Stimulated activated CD4-positive, alpha-beta T cell treated with anti-CD3 and anti-CD28 coated beads, Interleukin-2, amount 100 ng/mL, for 24 hours (primary cell): Measurements from ENCODE around the gene UTF1.
"Not testable (repeated sequence)": the region's sequence is repeated elsewhere in the genome, so short reads cannot be mapped to it uniquely, and the experiment has no call there.

Experiments
- DNase-seq, 2 donors: peaks; one replicate each; pipeline ENCODE4 v3.0.0-alpha.2; 2020

Gene UTF1

DNA sequence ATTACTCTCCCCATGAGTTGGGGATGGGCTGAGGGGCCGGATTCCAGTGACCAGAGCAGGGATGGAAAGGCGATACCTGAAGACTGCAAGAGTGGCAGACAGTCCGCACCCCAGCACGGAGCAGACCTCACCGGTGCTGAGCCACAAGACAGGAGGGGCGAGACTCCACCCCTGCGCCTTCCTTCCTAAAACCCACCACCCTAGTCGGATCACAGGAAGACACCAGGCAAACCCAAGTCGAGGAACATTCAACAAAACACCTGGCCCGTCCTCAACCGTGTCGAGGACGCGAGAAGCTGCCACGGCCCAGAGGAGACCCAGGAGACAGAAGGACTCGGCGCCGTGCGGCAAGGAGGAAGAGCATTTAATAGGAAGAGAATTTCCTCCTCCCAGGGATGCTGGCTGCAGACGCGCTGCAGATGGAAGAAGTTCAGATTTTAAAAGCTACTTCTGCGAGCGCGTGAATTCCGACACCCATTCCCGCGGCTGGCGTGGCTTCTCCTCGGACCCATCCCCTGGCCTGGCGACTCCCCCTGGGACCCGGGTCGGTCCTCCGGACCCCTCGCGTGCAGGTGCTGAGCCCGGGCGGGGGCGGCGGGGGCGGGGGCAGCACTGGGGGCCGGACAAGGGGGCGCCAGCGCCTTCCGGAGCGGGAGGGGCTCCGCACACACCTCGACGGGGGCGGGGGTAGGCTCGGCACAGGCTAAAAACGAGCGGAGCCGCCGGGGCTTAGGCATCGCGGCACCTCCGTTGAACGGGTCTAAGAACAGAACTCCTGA lies 563 bp upstream of the UTF1 start:
- DNase-seq: no peak

DNA sequence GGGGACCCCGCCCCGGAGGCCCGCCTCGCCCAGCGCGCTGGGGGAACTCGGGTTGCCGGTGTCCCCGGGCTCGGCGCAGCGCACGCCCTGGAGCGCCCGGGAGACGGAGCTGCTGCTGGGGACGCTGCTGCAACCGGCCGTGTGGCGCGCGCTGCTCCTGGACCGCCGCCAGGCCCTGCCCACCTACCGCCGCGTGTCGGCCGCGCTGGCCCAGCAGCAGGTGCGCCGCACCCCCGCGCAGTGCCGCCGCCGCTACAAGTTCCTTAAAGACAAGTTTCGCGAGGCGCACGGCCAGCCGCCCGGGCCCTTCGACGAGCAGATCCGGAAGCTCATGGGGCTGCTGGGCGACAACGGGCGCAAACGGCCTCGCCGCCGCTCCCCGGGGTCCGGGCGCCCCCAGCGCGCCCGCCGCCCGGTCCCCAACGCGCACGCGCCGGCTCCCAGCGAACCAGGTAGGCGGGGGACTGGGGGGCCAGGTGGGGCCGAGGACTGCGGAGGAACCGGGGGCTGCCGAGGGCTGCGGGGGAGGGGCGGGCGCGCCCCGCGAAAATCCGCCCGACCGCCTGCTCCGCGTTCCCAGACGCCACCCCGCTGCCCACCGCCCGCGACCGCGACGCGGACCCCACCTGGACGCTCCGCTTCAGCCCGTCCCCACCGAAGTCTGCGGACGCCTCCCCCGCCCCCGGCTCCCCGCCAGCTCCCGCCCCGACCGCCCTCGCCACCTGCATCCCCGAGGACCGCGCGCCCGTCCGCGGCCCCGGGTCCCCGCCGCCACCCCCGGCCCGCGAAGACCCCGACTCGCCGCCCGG lies 574 bp downstream of the UTF1 start:
- peak in 1 of 2 donors; percentile 40 for DNase-seq

DNA sequence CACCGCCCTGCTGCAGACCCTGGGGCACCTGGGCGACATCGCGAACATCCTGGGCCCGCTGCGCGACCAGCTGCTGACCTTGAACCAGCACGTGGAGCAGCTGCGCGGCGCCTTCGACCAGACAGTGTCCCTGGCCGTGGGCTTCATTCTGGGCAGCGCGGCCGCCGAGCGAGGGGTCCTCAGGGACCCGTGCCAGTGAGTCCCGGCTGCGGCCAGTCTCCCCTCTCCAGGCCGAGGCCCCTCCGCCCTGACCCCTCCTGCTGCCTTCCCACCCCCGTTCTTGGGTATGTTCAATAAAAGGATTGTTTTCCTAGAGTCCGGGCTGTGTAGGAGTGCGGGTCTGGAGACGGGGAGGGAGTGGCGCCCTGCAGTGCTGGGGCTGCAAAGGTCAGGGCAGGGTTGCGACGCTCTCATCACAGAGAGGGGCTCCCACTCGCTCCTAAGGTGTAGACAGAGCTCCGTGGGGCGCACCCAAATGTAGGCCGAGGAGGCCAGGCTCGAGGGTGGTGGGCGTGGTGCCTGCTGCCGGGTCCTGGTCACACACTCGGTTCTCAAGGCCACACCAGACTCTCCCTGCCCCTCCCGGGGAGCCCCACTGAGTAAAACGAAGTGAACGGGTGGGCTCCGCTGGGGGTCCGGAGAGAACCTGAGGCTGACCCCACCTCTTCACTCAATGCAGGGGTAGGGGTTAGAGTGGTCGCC lies 1.4 kb downstream of the UTF1 start:
- no peak for DNase-seq

DNA sequence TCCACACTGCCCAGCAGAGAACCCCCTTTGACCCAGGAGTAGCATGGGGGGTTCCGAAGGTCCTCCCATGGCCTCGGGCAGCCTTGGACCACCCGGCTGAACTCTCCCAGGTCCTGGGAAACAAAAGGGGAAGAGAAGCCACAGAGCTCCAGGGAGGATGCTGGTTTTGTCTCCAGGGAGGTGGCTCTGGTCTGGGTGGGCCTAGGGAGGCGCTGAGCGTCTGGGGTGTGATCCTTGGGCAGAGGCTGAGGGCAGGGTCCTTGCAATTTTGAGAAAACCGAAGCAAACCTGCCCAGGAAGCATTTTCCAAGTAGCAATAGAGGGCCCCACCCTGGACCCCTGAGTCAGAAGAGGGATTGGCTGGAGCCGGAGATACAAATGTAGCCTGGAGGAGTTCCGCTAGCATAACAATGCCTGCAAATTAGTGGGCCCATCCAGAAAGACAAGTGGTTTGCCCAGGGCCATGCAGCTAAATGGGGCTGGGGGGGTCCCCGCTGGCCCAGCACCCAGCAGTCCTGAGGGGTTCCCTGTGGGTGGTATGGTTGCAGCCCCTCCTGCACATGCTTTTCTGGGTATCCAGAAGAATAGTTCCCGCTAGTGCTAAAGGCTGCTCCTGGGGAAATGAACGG lies 2.0 kb downstream of the UTF1 start:
- no peak for DNase-seq

- DNase-seq: not testable (repeated sequence)
These were observed 4.8 kb downstream of the UTF1 start for GRCh38 chr10:133234796-133235195.

GRCh38 chr10:133235265-133235855 lies 5.3 kb downstream of the UTF1 start:
- DNase-seq: no peak

GRCh38 chr10:133235932-133236331 lies 5.9 kb downstream of the UTF1 start:
- DNase-seq: no peak

DNA sequence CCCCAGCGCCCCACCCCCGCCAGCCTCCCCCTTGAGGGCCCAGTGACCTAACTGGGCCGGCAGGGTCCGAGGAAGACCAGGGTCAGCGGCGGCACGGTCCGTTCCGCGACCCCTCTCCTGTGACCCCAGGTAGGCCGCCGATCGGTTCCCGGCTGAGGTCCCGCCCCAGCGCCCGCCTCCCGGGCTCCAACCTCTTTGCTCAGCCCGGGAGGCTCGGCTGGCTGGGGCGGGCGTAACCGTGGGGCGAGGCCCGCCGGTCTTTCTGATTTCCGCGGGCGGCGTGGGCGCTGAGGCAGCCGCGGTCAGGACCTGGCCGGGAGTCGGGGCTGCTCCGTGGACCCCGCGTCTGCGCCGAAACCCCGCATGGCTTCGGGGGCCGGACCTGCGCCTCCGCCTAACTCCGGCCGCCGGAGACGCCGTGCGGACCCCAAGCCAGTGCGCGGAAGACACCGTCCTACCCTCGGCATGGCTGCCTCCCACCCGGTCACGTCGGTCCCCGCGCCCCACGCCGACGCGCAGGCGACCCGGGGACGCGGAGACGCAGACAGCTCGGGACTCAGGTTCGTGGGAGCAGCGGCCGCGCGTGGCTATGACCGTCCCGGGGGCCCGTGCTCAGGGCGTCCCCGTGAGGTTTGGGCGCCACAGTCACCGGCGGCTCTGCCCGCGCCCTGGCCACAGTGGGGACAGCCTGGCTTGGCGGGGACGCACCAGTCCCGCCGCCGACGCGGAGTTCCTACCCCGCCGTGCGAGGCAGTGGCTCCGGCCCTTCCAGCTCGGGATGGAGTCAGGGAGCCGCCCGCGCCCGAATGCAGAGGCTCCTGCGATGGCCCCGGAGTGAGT lies 6.6 kb downstream of the UTF1 start:
- no peak for DNase-seq

DNA sequence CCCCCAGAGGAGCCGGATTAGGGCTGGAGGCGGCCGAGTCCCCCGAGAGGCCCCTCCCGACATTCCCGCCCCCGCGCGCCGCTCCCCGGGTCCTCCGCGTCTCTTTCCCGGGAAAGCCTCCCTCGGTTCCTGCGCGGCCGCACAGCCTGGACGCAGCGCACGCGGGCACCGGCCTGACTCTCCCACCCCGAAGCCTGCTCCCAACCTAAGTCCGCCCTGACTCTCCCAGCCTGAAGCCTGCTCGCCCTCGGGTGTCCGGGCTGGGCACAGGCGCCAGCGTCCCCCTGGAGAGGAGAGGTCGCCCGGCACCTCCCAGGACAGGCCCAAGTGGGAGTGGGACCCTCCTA lies 7.2 kb downstream of the UTF1 start:
- DNase-seq: no peak

DNA sequence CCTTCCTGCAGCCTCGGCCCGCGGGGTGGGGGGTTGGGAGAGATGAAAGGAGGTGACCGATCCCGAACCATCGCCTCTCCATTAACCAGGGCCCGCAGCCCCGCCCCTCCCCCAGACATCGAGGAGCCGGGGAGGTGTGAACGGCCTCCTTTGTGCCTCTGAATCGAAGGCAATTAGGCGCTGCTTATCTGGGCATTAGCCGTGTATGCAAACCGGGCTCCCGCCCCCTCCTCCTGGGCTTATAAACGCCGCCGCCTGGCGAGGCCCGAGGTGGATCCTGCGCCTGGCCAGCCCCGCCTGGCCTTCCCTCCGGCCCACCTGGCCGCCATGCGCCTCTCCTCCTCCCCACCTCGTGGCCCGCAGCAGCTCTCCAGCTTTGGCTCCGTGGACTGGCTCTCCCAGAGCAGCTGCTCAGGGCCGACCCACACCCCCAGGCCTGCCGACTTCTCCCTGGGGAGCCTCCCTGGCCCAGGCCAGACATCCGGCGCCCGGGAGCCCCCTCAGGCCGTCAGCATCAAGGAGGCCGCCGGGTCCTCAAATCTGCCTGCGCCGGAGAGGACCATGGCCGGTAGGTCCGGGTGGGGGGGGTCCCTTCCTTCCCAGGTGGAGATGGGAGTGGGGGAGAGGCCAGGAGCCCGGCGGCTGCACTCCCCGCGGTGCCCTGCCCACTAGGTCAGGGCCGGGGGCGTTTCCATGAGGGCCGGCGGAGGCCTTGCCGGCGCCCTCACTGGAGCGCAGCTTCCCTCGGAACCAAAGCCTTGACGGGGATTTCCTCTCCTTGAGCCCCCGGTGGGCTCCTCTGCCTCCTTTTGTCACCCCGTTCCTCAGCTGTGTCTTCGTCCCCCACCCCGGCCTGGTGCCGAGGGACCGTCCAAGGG lies 7.8 kb downstream of the UTF1 start, which contains the start of gene VENTX:
Gene VENTX, plus strand, starts transcription at position 268 of the 878 bp plus-strand sequence. Its CDS starts 60 bp downstream, at position 328.
- no peak for DNase-seq

- no peak for DNase-seq
These were observed 8.4 kb downstream of the UTF1 start for GRCh38 chr10:133238466-133238804.

- DNase-seq: no peak
These were observed 10.0 kb downstream of the UTF1 start for GRCh38 chr10:133239990-133240389.

GRCh38 chr10:133241501-133242205 lies 11.6 kb downstream of the UTF1 start:
- DNase-seq: no peak

GRCh38 chr10:133242611-133243356 lies 12.8 kb downstream of the UTF1 start:
- DNase-seq: no peak

DNA sequence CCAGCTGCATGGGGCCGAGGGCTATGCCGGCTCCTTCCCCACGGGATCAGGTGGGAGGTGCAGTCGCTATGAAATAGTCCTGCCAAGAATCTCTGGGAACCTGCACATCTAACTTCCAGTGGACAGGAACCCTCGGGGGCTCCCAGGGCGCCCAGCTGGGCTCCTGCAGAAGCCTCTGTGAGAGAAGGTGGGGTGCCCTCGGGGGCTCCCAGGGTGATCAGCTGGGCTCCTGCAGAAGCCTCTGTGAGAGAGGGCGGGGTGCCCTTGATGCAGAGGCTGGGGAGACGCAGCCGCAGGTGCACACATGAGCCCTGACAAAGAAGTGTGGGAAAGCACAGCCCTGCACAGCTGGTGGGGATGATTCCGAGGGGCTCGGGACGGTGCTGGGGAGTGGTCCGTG lies 13.6 kb downstream of the UTF1 start:
- no peak for DNase-seq

DNA sequence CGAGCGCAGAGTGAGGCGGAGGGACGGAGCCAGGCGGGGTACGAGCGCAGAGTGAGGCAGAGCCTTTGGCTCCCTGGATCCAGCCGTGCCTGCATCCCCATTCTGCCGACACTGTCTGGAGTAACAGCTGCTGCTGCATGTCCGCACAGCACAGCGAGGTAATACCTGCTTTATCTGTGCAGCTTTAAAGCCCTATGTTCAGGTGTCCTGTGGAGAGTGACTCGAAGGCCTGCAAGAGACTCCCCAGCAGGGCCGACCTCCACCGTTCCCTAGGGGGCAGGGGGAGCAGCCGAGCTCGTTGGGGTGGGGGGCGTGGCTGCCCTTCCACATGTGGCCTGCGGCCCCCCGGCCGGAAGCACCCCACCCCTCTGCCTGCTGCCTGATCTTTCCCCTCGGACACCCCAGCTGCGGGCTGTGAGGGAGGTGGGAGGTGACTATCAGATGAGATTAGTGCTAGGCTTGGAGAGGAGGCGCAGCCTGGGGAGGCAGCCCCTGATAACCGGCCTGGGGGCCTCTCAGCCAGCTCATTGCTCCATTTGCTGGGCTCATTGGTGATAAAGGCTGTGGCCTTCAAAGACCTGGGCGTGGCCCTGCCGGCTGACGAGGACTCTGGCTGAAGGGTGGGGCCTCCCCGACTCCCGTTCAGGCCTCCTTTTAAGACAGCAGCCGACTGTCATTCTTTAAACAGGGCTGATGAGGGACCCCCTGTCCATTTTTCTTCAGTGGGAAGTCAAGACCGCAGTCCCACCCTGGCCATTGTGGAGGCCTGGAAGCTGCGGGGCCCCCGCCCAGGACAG lies 15.6 kb downstream of the UTF1 start:
- no peak for DNase-seq

GRCh38 chr10:133246236-133246626 lies 16.2 kb downstream of the UTF1 start:
- DNase-seq: no peak

DNA sequence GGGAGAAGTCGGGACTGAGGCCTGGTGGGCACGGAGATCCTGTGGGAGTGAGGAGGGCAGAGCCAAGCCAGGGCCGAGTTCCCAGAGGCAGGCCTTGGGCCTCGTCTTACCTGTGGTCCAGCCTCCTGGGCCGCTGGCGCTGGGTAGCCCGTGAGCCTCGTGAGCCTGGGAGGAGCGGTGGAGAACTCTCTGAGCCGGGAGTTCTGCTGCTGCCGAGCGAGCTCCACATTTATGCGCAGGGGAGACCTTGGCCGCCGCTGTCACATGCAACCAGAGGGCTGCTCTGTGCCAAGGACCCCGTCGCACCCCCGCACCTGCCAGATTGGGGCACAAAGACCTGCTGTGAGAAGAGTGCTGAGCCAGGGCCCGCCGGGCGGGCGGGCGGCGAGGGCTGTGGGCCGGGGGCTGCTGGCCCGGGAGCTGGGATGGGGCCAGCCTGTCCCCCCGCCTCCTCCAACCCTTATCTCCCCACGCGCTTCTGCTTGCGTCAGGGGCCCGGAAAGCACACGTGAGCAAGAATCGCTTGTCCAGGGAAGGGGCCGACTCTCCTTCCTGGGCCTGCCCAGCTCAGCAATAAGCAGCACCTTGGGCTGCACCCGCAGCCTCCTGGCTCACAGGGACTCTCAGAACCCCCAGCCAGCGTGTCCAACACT lies 17.8 kb downstream of the UTF1 start:
- no peak for DNase-seq
